Keratinocyte (primary cell): ENCODE data around the gene WNT7B.

Experiments
- CTCF ChIP-seq, 3 experiments: IDR thresholded peaks in 1 of 3; conservative IDR thresholded peaks in 1 of 3; optimal IDR thresholded peaks in 1 of 3; 2 replicates in 2 of 3; 3 replicates in 1 of 3; pipeline versions ENCODE3 to v1.5.1; 2011; ENCODE audit warnings: low read length in 3 of 3, mild to moderate bottlenecking in 3 of 3, moderate library complexity in 2 of 3, control low read depth in 1 of 3, inconsistent platforms in 1 of 3; ENCODE audit not compliant: insufficient read depth in 2 of 3; ENCODE audit errors: extremely low read depth in 1 of 3
- EZH2 ChIP-seq: IDR thresholded peaks from one replicate; pipeline ENCODE4 v1.6.1; 2012; ENCODE audit warnings: inconsistent platforms, mild to moderate bottlenecking, low read length, moderate library complexity

GRCh38 chr22:45934659-45935341 lies 42.2 kb downstream of the WNT7B start:
- TF ChIP-seq CTCF (optimal IDR thresholded peaks at IDR 0.05 in 1 of 3, IDR thresholded peaks at IDR 0.05 in 1 of 3, conservative IDR thresholded peaks at IDR 0.05 in 1 of 3; ENCODE audit: extremely low read depth in 1 of 3, insufficient read depth in 2 of 3, low read length in 3 of 3) (no peak), EZH2 (no peak)
